Chondrocyte (in vitro differentiated cells): ENCODE data around the gene MRPS30. TPM values are rescaled to one million over a fixed set of nuclear protein-coding genes. Genes with fewer than 3 reads are reported as not detected.

Experiments used
- DNase-seq: peaks from one replicate; pipeline ENCODE4 v3.0.0; 2021; ENCODE audit warnings: mixed read lengths, low spot score
- H3K27ac Mint-ChIP-seq: one replicate; pipeline ENCODE4 v1.8.0; 2021; ENCODE audit warnings: mild to moderate bottlenecking, moderate library complexity, mixed read lengths; ENCODE audit not compliant: unreplicated experiment
- H3K27me3 Mint-ChIP-seq: 2 replicates; pipeline ENCODE4 v1.8.0; 2021; ENCODE audit warnings: low read depth, mixed read lengths
- H3K36me3 Mint-ChIP-seq: 2 replicates; pipeline ENCODE4 v1.8.0; 2021; ENCODE audit warnings: low read depth, mixed read lengths
- H3K4me1 Mint-ChIP-seq: 2 replicates; pipeline ENCODE4 v1.8.0; 2021; ENCODE audit warnings: low read depth, mild to moderate bottlenecking, mixed read lengths
- H3K4me3 Mint-ChIP-seq: one replicate; pipeline ENCODE4 v1.8.0; 2021; ENCODE audit warnings: mild to moderate bottlenecking, moderate library complexity, mixed read lengths; ENCODE audit not compliant: unreplicated experiment
- H3K9me3 Mint-ChIP-seq: 2 replicates; pipeline ENCODE4 v1.8.0; 2021; ENCODE audit warnings: low read depth, mixed read lengths
- total RNA-seq: library from RNA; stranded (reverse); gene quantifications from 3 replicates; pipeline ENCODE4 v1.2.1, GENCODE V29; 2021
- TF ChIP-seq, protein P1 (sequence below): fragments of 200-600 bp; sonication (generic); IDR thresholded peaks from 2 replicates; pipeline ENCODE4 v1.5.0; 2021; ENCODE audit warnings: antibody characterized with exemption, mild to moderate bottlenecking, moderate library complexity

The MRPS30 gene
- total RNA-seq, 1 donor from 2014 or later: 30.3 TPM

DNA sequence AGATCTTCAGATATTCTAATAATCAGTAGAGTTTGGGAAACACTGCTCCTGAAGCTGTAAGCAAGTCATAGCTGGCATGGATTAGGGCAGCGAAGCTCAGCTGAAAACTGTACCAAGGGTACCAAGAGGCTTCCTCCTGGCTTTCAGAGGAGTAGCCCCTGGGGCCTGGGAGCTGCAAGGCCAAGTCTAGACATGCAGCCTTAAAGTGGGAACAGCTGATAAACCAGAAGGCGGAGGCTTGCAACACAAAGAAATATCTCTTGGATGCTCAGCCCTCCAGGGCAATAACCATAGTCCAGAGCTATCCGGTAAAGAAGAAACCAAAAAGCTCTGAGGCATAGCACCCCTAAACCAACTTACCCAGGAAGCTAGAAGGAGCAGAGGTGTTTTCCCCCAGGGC lies 51.5 kb downstream of the MRPS30 start:
- no peak for DNase-seq
- Mint-ChIP-seq H3K9me3 (no peaks in the 10 kb centered on the region), H3K4me3 (no peak overlapping the region), H3K27ac (no peak overlapping the region), H3K4me1 (no peaks in the 10 kb centered on the region), H3K27me3 (peaks cover 8% of the 10 kb centered on the region), H3K36me3 (no peaks in the 10 kb centered on the region)
- TF ChIP-seq, protein P1, sequence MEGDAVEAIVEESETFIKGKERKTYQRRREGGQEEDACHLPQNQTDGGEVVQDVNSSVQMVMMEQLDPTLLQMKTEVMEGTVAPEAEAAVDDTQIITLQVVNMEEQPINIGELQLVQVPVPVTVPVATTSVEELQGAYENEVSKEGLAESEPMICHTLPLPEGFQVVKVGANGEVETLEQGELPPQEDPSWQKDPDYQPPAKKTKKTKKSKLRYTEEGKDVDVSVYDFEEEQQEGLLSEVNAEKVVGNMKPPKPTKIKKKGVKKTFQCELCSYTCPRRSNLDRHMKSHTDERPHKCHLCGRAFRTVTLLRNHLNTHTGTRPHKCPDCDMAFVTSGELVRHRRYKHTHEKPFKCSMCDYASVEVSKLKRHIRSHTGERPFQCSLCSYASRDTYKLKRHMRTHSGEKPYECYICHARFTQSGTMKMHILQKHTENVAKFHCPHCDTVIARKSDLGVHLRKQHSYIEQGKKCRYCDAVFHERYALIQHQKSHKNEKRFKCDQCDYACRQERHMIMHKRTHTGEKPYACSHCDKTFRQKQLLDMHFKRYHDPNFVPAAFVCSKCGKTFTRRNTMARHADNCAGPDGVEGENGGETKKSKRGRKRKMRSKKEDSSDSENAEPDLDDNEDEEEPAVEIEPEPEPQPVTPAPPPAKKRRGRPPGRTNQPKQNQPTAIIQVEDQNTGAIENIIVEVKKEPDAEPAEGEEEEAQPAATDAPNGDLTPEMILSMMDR: no peak

DNA sequence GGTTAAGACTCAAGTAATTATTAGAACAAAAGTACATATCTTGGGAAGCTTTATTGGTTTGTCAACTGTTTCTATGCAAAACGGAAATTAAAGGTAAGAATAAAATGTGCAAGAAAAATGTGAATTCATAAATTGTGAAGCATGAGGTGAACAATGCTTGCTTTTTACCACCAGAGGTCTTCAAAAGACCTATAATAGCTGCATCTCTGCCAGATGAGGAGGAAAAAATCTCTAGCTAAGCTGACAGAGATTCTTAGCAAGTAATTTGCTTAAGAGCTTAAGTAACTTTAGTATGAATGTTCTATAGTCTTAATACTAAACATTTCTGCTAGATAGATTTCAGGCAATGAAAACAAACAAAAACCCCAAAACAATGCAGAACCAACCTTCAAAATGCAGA lies 54.1 kb downstream of the MRPS30 start:
- Mint-ChIP-seq H3K36me3 (no peaks in the 10 kb centered on the region), H3K4me3 (no peak overlapping the region), H3K4me1 (no peaks in the 10 kb centered on the region), H3K27me3 (peaks cover 15% of the 10 kb centered on the region), H3K9me3 (no peaks in the 10 kb centered on the region), H3K27ac (no peak overlapping the region)
- TF ChIP-seq, protein P1: peak; percentile 48
- no peak for DNase-seq
